K562 (cell line): ENCODE data around the gene RAD50. TPM values are rescaled to one million over a fixed set of nuclear protein-coding genes. Genes with fewer than 3 reads are reported as not detected.
A peak's percentile ranks its signal among the peaks of the same experiment; 100 is the strongest.

Source experiments
- BHLHE40 ChIP-seq: IDR thresholded peaks from 2 replicates; pipeline ENCODE4 v1.6.1; 2011; ENCODE audit warnings: low read length, improper control_type of control experiment
- C11orf30 ChIP-seq: fragments of 450-650 bp; IDR thresholded peaks from 2 replicates; pipeline ENCODE4 v1.6.1; 2016; ENCODE audit warnings: low read depth, mild to moderate bottlenecking
- HOXB6 ChIP-seq: fragments of 250-450 bp; sonication (Bioruptor Pico); IDR thresholded peaks from 2 replicates; pipeline ENCODE4 v1.5.1; 2022; ENCODE audit warnings: mild to moderate bottlenecking, borderline replicate concordance
- IFI16 ChIP-seq: fragments of 250-450 bp; sonication (Bioruptor Pico); IDR thresholded peaks from 2 replicates; pipeline ENCODE4 v2.1.2; 2022; ENCODE audit warnings: mild to moderate bottlenecking, inconsistent platforms
- JUN ChIP-seq, 2 experiments: sonication (generic) in 1 of 2; formaldehyde crosslinking in 1 of 2; IDR thresholded peaks; 2 replicates each; pipeline versions ENCODE4 v1.6.1 to v1.8.0; 2012 to 2022; ENCODE audit warnings: borderline replicate concordance in 2 of 2, mild to moderate bottlenecking in 2 of 2, improper control_type of control experiment in 1 of 2, low read depth in 1 of 2, low read length in 1 of 2, missing genetic modification reagents in 1 of 2
- MAFG ChIP-seq: fragments of 450-650 bp; conservative IDR thresholded peaks from 2 replicates; pipeline ENCODE4 v1.6.1; 2016; ENCODE audit warnings: missing genetic modification characterization, missing compliant biosample characterization
- MAZ ChIP-seq, 2 experiments: fragments of 450-650 bp in 1 of 2; sonication (generic) in 1 of 2; formaldehyde crosslinking; IDR thresholded peaks in 1 of 2; conservative IDR thresholded peaks in 1 of 2; 2 replicates each; pipeline versions ENCODE4 v1.4.0 to v1.5.0; 2020; ENCODE audit warnings: mild to moderate bottlenecking in 1 of 2, missing genetic modification reagents in 1 of 2
- NFE2 ChIP-seq: IDR thresholded peaks from 2 replicates; pipeline ENCODE4 v1.6.1; 2014; ENCODE audit warnings: antibody characterized with exemption, low read depth
- SIX5 ChIP-seq, 2 experiments: IDR thresholded peaks; 2 replicates each; pipeline ENCODE4 v1.6.1; 2011; ENCODE audit warnings: low read length in 2 of 2, borderline replicate concordance in 1 of 2, low read depth in 1 of 2, mild to moderate bottlenecking in 1 of 2, moderate library complexity in 1 of 2; ENCODE audit not compliant: insufficient read depth in 1 of 2
- SP1 ChIP-seq: sonication (generic); formaldehyde crosslinking; IDR thresholded peaks from 2 replicates; pipeline ENCODE4 v1.8.1; 2022; ENCODE audit warnings: mild to moderate bottlenecking, missing genetic modification reagents
- XRCC4 ChIP-seq: IDR thresholded peaks from one replicate; pipeline ENCODE4 v1.6.1; 2011; ENCODE audit not compliant: insufficient read depth, insufficient read length; ENCODE audit errors: extremely low read depth
- XRCC5 ChIP-seq: fragments of 200-400 bp; formaldehyde crosslinking; IDR thresholded peaks from 2 replicates; pipeline ENCODE4 v1.6.1; 2017; ENCODE audit warnings: low read depth, mild to moderate bottlenecking, low read length
- ZBTB17 ChIP-seq: fragments of 450-650 bp; formaldehyde crosslinking; IDR thresholded peaks from 2 replicates; pipeline ENCODE4 v1.4.0; 2020; ENCODE audit warnings: mild to moderate bottlenecking
- ZNF354B ChIP-seq: fragments of 250-450 bp; sonication (Bioruptor Pico); IDR thresholded peaks from 2 replicates; pipeline ENCODE4 v1.4.0; 2020
- ZNF696 ChIP-seq: fragments of 250-450 bp; sonication (Bioruptor Pico); conservative IDR thresholded peaks from 2 replicates; pipeline ENCODE4 v1.4.0; 2020; ENCODE audit warnings: mild to moderate bottlenecking, moderate library complexity
- ZNF764 ChIP-seq: fragments of 250-450 bp; sonication (Bioruptor Pico); IDR thresholded peaks from 2 replicates; pipeline ENCODE4 v1.4.0; 2020; ENCODE audit warnings: low read depth, mild to moderate bottlenecking, moderate library complexity
- polyA plus RNA-seq, 8 experiments: library from polyadenylated mRNA; depleted of rRNA in 4 of 8; stranded (reverse) in 5 of 8; unstranded in 3 of 8; fragments of >200 nt; fragmentation: Nextera tagmentation in 2 of 8; fragmentation: Illumina TruSeq in 1 of 8; extraction: Ambion mirVana in 2 of 8; extraction: Trizol in 1 of 8; gene quantifications; 2 replicates each; pipeline versions ENCODE4 v1.2.1 to v1.2.3, GENCODE V29; 2011 to 2014; ENCODE audit warnings: inconsistent platforms in 1 of 8, missing spikeins in 1 of 8
- total RNA-seq, 7 experiments: library from RNA; depleted of rRNA in 6 of 7; stranded (reverse); fragments of >200 nt in 6 of 7; fragmentation: Illumina TruSeq in 2 of 7; extraction: Trizol in 2 of 7; gene quantifications; 2 replicates each; pipeline versions ENCODE4 v1.2.1 to v1.2.3, GENCODE V29; 2011 to 2021; ENCODE audit warnings: low replicate concordance in 1 of 7
- TF ChIP-seq, protein P1 (sequence below): fragments of 450-650 bp; IDR thresholded peaks from 2 replicates; pipeline ENCODE4 v1.6.1; 2017; ENCODE audit warnings: antibody characterized with exemption, mild to moderate bottlenecking
- TF ChIP-seq, protein P2 (sequence below): sonication (generic); formaldehyde crosslinking; IDR thresholded peaks from 2 replicates; pipeline ENCODE4 v1.9.0; 2022; ENCODE audit warnings: mild to moderate bottlenecking, missing genetic modification reagents
- TF ChIP-seq, protein P3 (sequence below), 2 experiments: fragments of 150-350 bp in 1 of 2; IDR thresholded peaks; 2 replicates each; pipeline ENCODE4 v1.6.1; 2012 to 2016; ENCODE audit warnings: low read depth in 2 of 2, low read length in 2 of 2, mild to moderate bottlenecking in 1 of 2, moderate library complexity in 1 of 2

RAD50 gene
- total and polyA plus RNA-seq, 9 of the 15 experiments (the other 6 are each of a cell fraction or from before 2014, with no cell fraction given), result 15.3 to 74.2 (median 44.1) TPM

DNA sequence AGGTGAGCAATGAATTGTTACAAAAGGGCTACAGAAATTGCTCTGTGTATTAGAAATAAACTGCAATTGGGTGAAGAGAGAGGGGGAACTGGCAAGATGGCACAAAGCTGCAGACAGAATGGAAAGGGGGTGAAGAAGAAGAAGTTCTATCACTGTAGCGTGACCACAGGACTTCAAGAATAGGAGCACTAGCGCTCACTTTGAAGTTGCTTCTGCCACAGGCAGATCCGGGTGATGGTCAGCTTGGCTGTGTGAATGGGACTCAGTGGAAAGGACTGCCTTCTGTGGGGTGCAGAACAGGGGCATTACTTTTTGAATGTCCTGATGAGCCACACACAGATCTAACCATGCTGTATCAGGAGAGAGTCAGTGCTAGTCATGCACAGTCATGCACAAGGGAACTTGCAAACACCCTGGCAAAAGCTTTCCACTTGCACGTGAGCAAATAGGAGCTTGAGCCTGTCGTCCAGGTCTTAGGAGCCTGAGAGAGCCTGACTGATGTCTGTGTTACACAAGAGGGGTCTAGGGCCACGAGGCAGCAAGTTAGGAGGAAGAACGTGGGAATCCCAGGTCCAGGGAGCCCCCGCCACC is 29.7 kb upstream of the RAD50 start (continued):
- TF ChIP-seq XRCC4 (no peak), MAFG (peak; percentile 83), ZNF696 (CRISPR knock-in tag) (no peak), IFI16 (CRISPR knock-in tag) (no peak), MAZ (CRISPR knock-in tag; conservative IDR thresholded peaks at IDR 0.05 in 1 of 2, IDR thresholded peaks at IDR 0.05 in 1 of 2) (peak in 1 of 2 experiments; percentile 24; a peak in 1 of 4 replicates), C11orf30 (peak; percentile 68), JUN (IDR thresholded peaks at IDR 0.05; ENCODE audit: borderline replicate concordance, low read depth, low read length) (no peak), JUN (CRISPR knock-in tag; IDR thresholded peaks at IDR 0.05; ENCODE audit: borderline replicate concordance) (no peak), HOXB6 (CRISPR knock-in tag) (no peak), NFE2 (peak; percentile 80), BHLHE40 (peak; percentile 92), XRCC5 (no peak), ZNF354B (CRISPR knock-in tag) (no peak), SP1 (CRISPR knock-in tag) (peak; percentile 59; the same call in 1 of the 2 replicates), SIX5 (IDR thresholded peaks at IDR 0.05; ENCODE audit: borderline replicate concordance in 1 of 2, insufficient read depth in 1 of 2, low read depth in 1 of 2, low read length in 2 of 2) (no peak), ZNF764 (CRISPR knock-in tag) (no peak), ZBTB17 (CRISPR knock-in tag) (peak; percentile 59; the same call in 1 of the 2 replicates)
- TF ChIP-seq, protein P1, sequence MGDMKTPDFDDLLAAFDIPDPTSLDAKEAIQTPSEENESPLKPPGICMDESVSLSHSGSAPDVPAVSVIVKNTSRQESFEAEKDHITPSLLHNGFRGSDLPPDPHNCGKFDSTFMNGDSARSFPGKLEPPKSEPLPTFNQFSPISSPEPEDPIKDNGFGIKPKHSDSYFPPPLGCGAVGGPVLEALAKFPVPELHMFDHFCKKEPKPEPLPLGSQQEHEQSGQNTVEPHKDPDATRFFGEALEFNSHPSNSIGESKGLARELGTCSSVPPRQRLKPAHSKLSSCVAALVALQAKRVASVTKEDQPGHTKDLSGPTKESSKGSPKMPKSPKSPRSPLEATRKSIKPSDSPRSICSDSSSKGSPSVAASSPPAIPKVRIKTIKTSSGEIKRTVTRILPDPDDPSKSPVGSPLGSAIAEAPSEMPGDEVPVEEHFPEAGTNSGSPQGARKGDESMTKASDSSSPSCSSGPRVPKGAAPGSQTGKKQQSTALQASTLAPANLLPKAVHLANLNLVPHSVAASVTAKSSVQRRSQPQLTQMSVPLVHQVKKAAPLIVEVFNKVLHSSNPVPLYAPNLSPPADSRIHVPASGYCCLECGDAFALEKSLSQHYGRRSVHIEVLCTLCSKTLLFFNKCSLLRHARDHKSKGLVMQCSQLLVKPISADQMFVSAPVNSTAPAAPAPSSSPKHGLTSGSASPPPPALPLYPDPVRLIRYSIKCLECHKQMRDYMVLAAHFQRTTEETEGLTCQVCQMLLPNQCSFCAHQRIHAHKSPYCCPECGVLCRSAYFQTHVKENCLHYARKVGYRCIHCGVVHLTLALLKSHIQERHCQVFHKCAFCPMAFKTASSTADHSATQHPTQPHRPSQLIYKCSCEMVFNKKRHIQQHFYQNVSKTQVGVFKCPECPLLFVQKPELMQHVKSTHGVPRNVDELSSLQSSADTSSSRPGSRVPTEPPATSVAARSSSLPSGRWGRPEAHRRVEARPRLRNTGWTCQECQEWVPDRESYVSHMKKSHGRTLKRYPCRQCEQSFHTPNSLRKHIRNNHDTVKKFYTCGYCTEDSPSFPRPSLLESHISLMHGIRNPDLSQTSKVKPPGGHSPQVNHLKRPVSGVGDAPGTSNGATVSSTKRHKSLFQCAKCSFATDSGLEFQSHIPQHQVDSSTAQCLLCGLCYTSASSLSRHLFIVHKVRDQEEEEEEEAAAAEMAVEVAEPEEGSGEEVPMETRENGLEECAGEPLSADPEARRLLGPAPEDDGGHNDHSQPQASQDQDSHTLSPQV, result 0 out of 2 replicates have a peak, but pooled peaks have one; percentile 31
- TF ChIP-seq, protein P2, sequence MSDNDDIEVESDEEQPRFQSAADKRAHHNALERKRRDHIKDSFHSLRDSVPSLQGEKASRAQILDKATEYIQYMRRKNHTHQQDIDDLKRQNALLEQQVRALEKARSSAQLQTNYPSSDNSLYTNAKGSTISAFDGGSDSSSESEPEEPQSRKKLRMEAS (CRISPR knock-in tag), result peak; percentile 37; the same call in 1 of the 2 replicates
- TF ChIP-seq, protein P3, sequence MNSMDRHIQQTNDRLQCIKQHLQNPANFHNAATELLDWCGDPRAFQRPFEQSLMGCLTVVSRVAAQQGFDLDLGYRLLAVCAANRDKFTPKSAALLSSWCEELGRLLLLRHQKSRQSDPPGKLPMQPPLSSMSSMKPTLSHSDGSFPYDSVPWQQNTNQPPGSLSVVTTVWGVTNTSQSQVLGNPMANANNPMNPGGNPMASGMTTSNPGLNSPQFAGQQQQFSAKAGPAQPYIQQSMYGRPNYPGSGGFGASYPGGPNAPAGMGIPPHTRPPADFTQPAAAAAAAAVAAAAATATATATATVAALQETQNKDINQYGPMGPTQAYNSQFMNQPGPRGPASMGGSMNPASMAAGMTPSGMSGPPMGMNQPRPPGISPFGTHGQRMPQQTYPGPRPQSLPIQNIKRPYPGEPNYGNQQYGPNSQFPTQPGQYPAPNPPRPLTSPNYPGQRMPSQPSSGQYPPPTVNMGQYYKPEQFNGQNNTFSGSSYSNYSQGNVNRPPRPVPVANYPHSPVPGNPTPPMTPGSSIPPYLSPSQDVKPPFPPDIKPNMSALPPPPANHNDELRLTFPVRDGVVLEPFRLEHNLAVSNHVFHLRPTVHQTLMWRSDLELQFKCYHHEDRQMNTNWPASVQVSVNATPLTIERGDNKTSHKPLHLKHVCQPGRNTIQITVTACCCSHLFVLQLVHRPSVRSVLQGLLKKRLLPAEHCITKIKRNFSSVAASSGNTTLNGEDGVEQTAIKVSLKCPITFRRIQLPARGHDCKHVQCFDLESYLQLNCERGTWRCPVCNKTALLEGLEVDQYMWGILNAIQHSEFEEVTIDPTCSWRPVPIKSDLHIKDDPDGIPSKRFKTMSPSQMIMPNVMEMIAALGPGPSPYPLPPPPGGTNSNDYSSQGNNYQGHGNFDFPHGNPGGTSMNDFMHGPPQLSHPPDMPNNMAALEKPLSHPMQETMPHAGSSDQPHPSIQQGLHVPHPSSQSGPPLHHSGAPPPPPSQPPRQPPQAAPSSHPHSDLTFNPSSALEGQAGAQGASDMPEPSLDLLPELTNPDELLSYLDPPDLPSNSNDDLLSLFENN (IDR thresholded peaks at IDR 0.05; ENCODE audit: low read depth in 2 of 2, low read length in 2 of 2), result no peak
